Effector memory CD8-positive, alpha-beta T cell (primary cell): ENCODE measurements around the gene DDIAS.

Experiments used
- ATAC-seq: fragments of 150-1000 bp; cut with Tn5 transposase; replicated peaks from 2 replicates; pipeline ENCODE4 v1.10.0; 2021; ENCODE audit warnings: mild to moderate bottlenecking, moderate library complexity
- DNase-seq, 3 experiments: peaks; one replicate each; pipeline ENCODE4 v3.0.0; 2021
- H3K27ac Mint-ChIP-seq, 2 donors: one replicate each; pipeline ENCODE4 v1.8.0; 2022; ENCODE audit warnings: mild to moderate bottlenecking in 2 of 2, mixed read lengths in 2 of 2, moderate library complexity in 2 of 2
- H3K27me3 Mint-ChIP-seq, 2 donors: one replicate each; pipeline ENCODE4 v1.8.0; 2022; ENCODE audit warnings: mixed read lengths in 2 of 2
- H3K36me3 Mint-ChIP-seq: one replicate; pipeline ENCODE4 v1.8.0; 2022; ENCODE audit warnings: mild to moderate bottlenecking, moderate library complexity, mixed read lengths; ENCODE audit not compliant: insufficient read depth
- H3K4me1 Mint-ChIP-seq, 2 donors: one replicate each; pipeline ENCODE4 v1.8.0; 2022; ENCODE audit warnings: low read depth in 2 of 2, mixed read lengths in 2 of 2
- H3K4me3 Mint-ChIP-seq, 2 donors: one replicate each; pipeline ENCODE4 v1.8.0; 2022; ENCODE audit warnings: mild to moderate bottlenecking in 2 of 2, mixed read lengths in 2 of 2, moderate library complexity in 2 of 2
- H3K9me3 Mint-ChIP-seq, 2 donors: one replicate each; pipeline ENCODE4 v1.8.0; 2022; ENCODE audit warnings: mixed read lengths in 2 of 2

The DDIAS gene

DNA sequence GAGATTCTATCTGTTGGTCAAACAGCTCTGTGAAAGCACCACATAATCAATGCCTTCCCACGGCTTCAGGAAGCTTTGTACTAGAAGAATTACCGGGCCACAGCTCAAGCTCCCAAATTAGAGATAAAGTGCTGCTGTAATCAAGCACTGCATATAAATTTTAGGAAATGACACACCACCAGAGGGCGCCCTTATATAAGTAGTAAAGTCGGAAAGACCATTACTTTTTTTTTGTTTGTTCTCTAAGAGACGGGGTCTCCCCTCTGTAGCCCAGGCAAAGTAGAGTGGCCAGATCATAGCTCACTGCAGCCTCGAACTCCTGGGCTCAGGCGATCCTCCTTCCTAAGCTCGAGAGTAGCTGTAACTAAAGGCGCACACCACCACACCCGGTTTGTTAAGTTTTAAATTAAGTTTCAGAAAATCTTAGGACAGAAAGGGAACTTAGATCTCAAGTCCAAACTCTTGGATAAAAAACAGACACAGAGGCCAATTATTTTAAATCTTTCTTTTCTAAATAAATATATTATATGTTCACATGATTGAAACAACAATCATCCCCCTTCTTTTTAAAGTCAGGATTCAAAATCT lies 33.9 kb upstream of the DDIAS start:
- Mint-ChIP-seq H3K36me3 (peaks cover 3% of the 10 kb centered on the region), H3K4me1 (peaks cover 2 to 7% of the 10 kb centered on the region in 2 donors), H3K9me3 (no peaks in the 10 kb centered on the region), H3K27ac (peak overlapping the region in 1 of 2 donors; percentile 68), H3K4me3 (peak overlapping the region; percentile 40 to 59), H3K27me3 (no peaks in the 10 kb centered on the region)
- DNase-seq = peak; percentile 75 to 84 (median 76)
- ATAC-seq = peak; percentile 72

GRCh38 chr11:82869657-82870056 lies 31.9 kb upstream of the DDIAS start:
- DNase-seq (no peak), ATAC-seq (no peak)
- Mint-ChIP-seq H3K27me3 (no peaks in the 10 kb centered on the region), H3K36me3 (peaks cover 5% of the 10 kb centered on the region), H3K4me1 (peaks cover 13 to 20% of the 10 kb centered on the region in 2 donors), H3K9me3 (no peaks in the 10 kb centered on the region), H3K4me3 (no peak overlapping the region), H3K27ac (no peak overlapping the region)

- DNase-seq = no peak
- H3K4me1 Mint-ChIP-seq = peaks cover 16 to 20% of the 10 kb centered on the region in 2 donors
These were observed 29.9 kb upstream of the DDIAS start for GRCh38 chr11:82871646-82872045.

GRCh38 chr11:82872377-82873150 lies 29.0 kb upstream of the DDIAS start:
- H3K27ac Mint-ChIP-seq = no peak overlapping the region
- no peak overlapping the region for H3K4me3 Mint-ChIP-seq
- ATAC-seq (no peak), DNase-seq (no peak)
- H3K9me3 Mint-ChIP-seq = no peaks in the 10 kb centered on the region
- peaks cover 15 to 17% of the 10 kb centered on the region in 2 donors for H3K4me1 Mint-ChIP-seq
- H3K27me3 Mint-ChIP-seq = no peaks in the 10 kb centered on the region
- peaks cover 5% of the 10 kb centered on the region for H3K36me3 Mint-ChIP-seq

More at GRCh38 chr11:82871646-82872045, 29.9 kb upstream of the DDIAS start:
- no peak for ATAC-seq
- H3K36me3 Mint-ChIP-seq = peaks cover 5% of the 10 kb centered on the region
- H3K27me3 Mint-ChIP-seq = no peaks in the 10 kb centered on the region
- no peak overlapping the region for H3K27ac Mint-ChIP-seq
- no peak overlapping the region for H3K4me3 Mint-ChIP-seq
- no peaks in the 10 kb centered on the region for H3K9me3 Mint-ChIP-seq

DNA sequence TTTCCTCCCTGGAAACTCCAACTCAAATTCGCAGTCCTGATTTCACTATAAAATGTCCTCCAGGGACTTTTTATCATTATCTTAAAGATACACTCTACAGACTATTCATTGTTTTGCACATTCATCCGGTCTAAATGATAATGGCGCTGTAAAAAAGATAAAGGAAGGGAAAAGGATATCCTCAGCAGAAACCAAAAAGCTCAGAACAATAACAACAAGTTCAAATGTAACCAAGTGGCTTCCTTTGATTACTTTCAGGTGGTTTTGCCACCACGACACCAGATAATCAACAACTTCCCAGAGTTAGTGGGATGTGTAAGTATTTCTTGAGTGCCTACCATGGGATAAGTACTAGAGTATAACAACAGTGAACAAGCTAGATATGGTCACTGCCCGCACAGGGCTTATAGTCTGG lies 27.6 kb upstream of the DDIAS start:
- H3K4me3 Mint-ChIP-seq = no peak overlapping the region

GRCh38 chr11:82874646-82875523 lies 26.7 kb upstream of the DDIAS start:
- no peak overlapping the region for H3K4me3 Mint-ChIP-seq
- H3K27ac Mint-ChIP-seq = peak overlapping the region in 1 of 2 donors; percentile 41
- no peaks in the 10 kb centered on the region for H3K9me3 Mint-ChIP-seq
- ATAC-seq (no peak), DNase-seq (no peak)
- H3K36me3 Mint-ChIP-seq = peaks cover 5% of the 10 kb centered on the region
- H3K4me1 Mint-ChIP-seq = peaks cover 14 to 15% of the 10 kb centered on the region in 2 donors
- H3K27me3 Mint-ChIP-seq = no peaks in the 10 kb centered on the region

More for the DNA sequence above, 27.6 kb upstream of the DDIAS start:
- Mint-ChIP-seq H3K27me3 (no peaks in the 10 kb centered on the region), H3K27ac (peak overlapping the region; percentile 30 to 55), H3K36me3 (peaks cover 5% of the 10 kb centered on the region), H3K9me3 (no peaks in the 10 kb centered on the region), H3K4me1 (peaks cover 14 to 15% of the 10 kb centered on the region in 2 donors)
- DNase-seq (no peak), ATAC-seq (peak; percentile 53)

GRCh38 chr11:82883853-82884252 lies 17.7 kb upstream of the DDIAS start:
- Mint-ChIP-seq H3K27me3 (no peaks in the 10 kb centered on the region), H3K4me3 (no peak overlapping the region), H3K4me1 (peaks cover 1 to 7% of the 10 kb centered on the region in 2 donors), H3K27ac (no peak overlapping the region), H3K9me3 (no peaks in the 10 kb centered on the region), H3K36me3 (no peaks in the 10 kb centered on the region)
- DNase-seq = no peak
- no peak for ATAC-seq

DNA sequence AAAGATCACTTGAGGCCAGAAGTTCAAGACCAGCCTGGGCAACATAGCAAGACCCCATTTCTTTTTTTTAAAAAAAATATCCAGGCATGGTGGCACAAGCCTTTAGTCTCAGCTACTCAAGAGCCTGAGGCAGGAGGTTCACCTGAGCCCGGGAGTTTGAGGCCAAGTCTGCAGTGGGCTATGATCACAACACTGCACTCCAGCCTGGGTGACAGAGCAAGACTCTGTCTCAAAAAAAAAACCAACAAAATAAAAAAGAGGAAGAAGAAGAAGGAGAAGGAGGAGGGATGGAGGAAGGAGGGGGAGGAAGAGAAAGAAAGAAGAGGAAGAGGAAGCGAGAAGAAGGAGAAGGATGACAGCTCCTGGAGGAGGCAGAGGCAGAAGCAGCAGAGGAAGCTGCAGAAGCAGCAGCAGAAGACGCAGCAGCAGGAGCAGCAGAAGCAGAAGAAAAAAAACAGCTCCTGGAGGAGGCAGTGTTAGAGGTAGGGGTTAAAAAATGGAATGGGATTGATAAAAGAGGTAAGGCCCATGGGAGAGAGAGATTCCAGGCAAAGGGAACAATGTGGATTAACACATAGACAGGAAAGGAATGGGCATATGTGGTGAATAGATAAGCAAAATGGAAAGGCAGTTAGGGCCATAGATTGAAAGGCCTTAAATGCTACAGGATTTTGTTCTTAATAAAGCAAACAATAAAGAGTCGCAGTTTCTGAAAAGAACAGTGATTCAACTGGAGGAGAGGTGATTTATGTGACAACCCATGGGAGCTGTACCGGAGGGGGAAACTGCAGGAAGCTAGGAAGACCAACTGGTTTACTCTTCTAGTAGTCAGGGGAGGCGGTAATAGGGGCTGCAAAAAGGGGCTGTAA lies 12.2 kb upstream of the DDIAS start:
- Mint-ChIP-seq H3K27me3 (no peaks in the 10 kb centered on the region), H3K9me3 (no peaks in the 10 kb centered on the region), H3K4me1 (peaks cover 1 to 4% of the 10 kb centered on the region in 2 donors), H3K27ac (no peak overlapping the region), H3K4me3 (no peak overlapping the region), H3K36me3 (no peaks in the 10 kb centered on the region)
- DNase-seq (no peak), ATAC-seq (no peak)

- Mint-ChIP-seq H3K36me3 (no peaks in the 10 kb centered on the region), H3K27ac (no peak overlapping the region), H3K4me1 (peaks cover 1 to 4% of the 10 kb centered on the region in 2 donors), H3K4me3 (no peak overlapping the region), H3K9me3 (no peaks in the 10 kb centered on the region), H3K27me3 (no peaks in the 10 kb centered on the region)
- ATAC-seq (no peak), DNase-seq (no peak)
These were observed 11.6 kb upstream of the DDIAS start for GRCh38 chr11:82890002-82890341.

- no peaks in the 10 kb centered on the region for H3K27me3 Mint-ChIP-seq
- no peaks in the 10 kb centered on the region for H3K9me3 Mint-ChIP-seq
- DNase-seq (no peak), ATAC-seq (no peak)
- no peaks in the 10 kb centered on the region for H3K36me3 Mint-ChIP-seq
- H3K4me1 Mint-ChIP-seq = peaks cover 1 to 9% of the 10 kb centered on the region in 2 donors
- H3K27ac Mint-ChIP-seq = no peak overlapping the region
- H3K4me3 Mint-ChIP-seq = no peak overlapping the region
These were observed 10.6 kb upstream of the DDIAS start for GRCh38 chr11:82890936-82891335.

GRCh38 chr11:82892611-82893169 lies 8.8 kb upstream of the DDIAS start:
- no peak for DNase-seq
- ATAC-seq = no peak
- Mint-ChIP-seq H3K36me3 (no peaks in the 10 kb centered on the region), H3K27me3 (no peaks in the 10 kb centered on the region), H3K9me3 (no peaks in the 10 kb centered on the region), H3K4me3 (no peak overlapping the region), H3K27ac (no peak overlapping the region), H3K4me1 (peaks cover 4 to 5% of the 10 kb centered on the region in 2 donors)

DNA sequence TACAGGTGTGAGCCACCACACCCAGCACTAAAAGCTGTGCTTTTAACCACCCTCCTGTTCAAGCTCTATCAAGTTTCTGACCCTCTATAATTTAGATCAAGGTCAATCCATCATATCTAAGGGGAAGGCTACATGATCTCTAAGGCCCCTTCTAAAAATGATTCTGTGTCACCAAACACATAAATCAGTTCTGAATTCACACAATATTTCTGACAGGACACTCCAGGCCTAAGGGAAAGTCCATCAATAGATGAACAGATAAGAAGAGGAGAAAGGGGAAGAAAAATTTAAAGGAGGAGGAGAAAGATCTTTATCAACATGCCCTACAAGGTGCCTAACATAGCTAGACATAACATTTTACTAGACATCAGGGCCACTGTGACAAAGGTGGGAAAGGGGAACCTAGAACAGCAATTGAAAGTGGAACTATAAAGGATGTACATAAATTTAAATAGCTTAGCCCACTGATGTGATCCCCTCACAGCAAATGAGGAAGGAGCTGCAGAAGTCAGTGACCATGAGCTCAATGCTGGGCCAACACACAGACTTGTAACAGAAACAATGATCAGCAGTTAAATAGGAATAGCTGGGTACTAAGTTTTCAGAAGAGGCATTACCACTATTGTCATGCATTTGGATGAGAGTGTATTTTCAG lies 6.0 kb upstream of the DDIAS start:
- no peak for DNase-seq
- Mint-ChIP-seq H3K27ac (peak overlapping the region in 1 of 2 donors; percentile 3), H3K9me3 (no peaks in the 10 kb centered on the region), H3K36me3 (peaks cover 12% of the 10 kb centered on the region), H3K4me1 (peaks cover 16 to 27% of the 10 kb centered on the region in 2 donors), H3K27me3 (no peaks in the 10 kb centered on the region), H3K4me3 (no peak overlapping the region)
- no peak for ATAC-seq
